Mesenchymal stem cell (in vitro differentiated cells and primary cell): ENCODE data around the gene ZNF200.
"Not testable (repeated sequence)": the region's sequence is repeated elsewhere in the genome, so short reads cannot be mapped to it uniquely, and the experiment has no call there.

ENCODE experiments used
- DNase-seq: peaks from one replicate; pipeline ENCODE4 v3.0.0-alpha.2; 2013
- H2AFZ ChIP-seq: one replicate; pipeline ENCODE4 v1.6.1; 2013; ENCODE audit warnings: low read depth, mild to moderate bottlenecking, control low read depth, inconsistent platforms, low read length, moderate library complexity
- H2AK5ac ChIP-seq: 2 replicates; pipeline ENCODE4 v1.6.1; 2013; ENCODE audit warnings: low read length, moderate library complexity, mild to moderate bottlenecking, inconsistent platforms; ENCODE audit not compliant: severe bottlenecking
- H2BK120ac ChIP-seq: one replicate; pipeline ENCODE4 v1.6.1; 2013; ENCODE audit warnings: low read depth, mild to moderate bottlenecking, inconsistent platforms, low read length, moderate library complexity
- H2BK12ac ChIP-seq, 2 experiments: one replicate each; pipeline ENCODE4 v1.6.1; 2013; ENCODE audit warnings: inconsistent platforms in 2 of 2, low read length in 2 of 2, mild to moderate bottlenecking in 2 of 2, moderate library complexity in 2 of 2, control low read depth in 1 of 2
- H2BK15ac ChIP-seq: one replicate; pipeline ENCODE4 v1.6.1; 2013; ENCODE audit warnings: mild to moderate bottlenecking, low read depth, inconsistent platforms; ENCODE audit not compliant: poor library complexity, severe bottlenecking
- H2BK5ac ChIP-seq: 2 replicates; pipeline ENCODE4 v1.6.1; 2013; ENCODE audit warnings: low read depth, mild to moderate bottlenecking, low read length, control low read depth, inconsistent platforms; ENCODE audit not compliant: poor library complexity, severe bottlenecking
- H3K14ac ChIP-seq, 2 experiments: one replicate each; pipeline ENCODE4 v1.6.1; 2013; ENCODE audit warnings: inconsistent platforms in 2 of 2, low read length in 2 of 2, control low read depth in 1 of 2, mild to moderate bottlenecking in 1 of 2, moderate library complexity in 1 of 2
- H3K18ac ChIP-seq, 2 experiments: one replicate each; pipeline ENCODE4 v1.6.1; 2013; ENCODE audit warnings: inconsistent platforms in 2 of 2, low read length in 2 of 2, control low read depth in 1 of 2, low read depth in 1 of 2, mild to moderate bottlenecking in 1 of 2
- H3K23ac ChIP-seq, 2 experiments: one replicate each; pipeline ENCODE4 v1.6.1; 2013; ENCODE audit warnings: inconsistent platforms in 2 of 2, low read length in 2 of 2, mild to moderate bottlenecking in 2 of 2, moderate library complexity in 2 of 2, control low read depth in 1 of 2
- H3K27ac ChIP-seq: 2 replicates; pipeline ENCODE4 v1.5.1; 2013; ENCODE audit warnings: mild to moderate bottlenecking, moderate library complexity, low read length, control low read depth, inconsistent platforms; ENCODE audit not compliant: poor library complexity, severe bottlenecking
- H3K27me3 ChIP-seq, 2 experiments: 2 replicates each; pipeline versions ENCODE4 v1.6.1 to v1.7.0; 2013; ENCODE audit warnings: low read length in 2 of 2, mild to moderate bottlenecking in 2 of 2, moderate library complexity in 2 of 2, control low read depth in 1 of 2, inconsistent platforms in 1 of 2; ENCODE audit not compliant: control insufficient read depth in 1 of 2, insufficient read depth in 1 of 2
- H3K36me3 ChIP-seq, 2 experiments: 2 replicates each; pipeline versions ENCODE4 v1.6.1 to v1.7.0; 2013; ENCODE audit warnings: low read length in 2 of 2, control low read depth in 1 of 2, inconsistent platforms in 1 of 2, low read depth in 1 of 2, mild to moderate bottlenecking in 1 of 2; ENCODE audit not compliant: insufficient read depth in 2 of 2, control insufficient read depth in 1 of 2
- H3K4ac ChIP-seq, 2 experiments: one replicate each; pipeline ENCODE4 v1.6.1; 2013; ENCODE audit warnings: inconsistent platforms in 2 of 2, low read length in 2 of 2, mild to moderate bottlenecking in 2 of 2, moderate library complexity in 2 of 2, control low read depth in 1 of 2, low read depth in 1 of 2
- H3K4me1 ChIP-seq: 2 replicates; pipeline ENCODE4 v1.6.1; 2013; ENCODE audit warnings: low read depth, low read length, control low read depth; ENCODE audit not compliant: control insufficient read depth, insufficient read depth
- H3K4me2 ChIP-seq: 2 replicates; pipeline ENCODE4 v1.6.1; 2013; ENCODE audit warnings: low read length, mild to moderate bottlenecking, inconsistent platforms; ENCODE audit not compliant: poor library complexity, severe bottlenecking
- H3K4me3 ChIP-seq, 2 experiments: 2 replicates each; pipeline versions ENCODE4 v1.5.1 to v1.7.0; 2013; ENCODE audit warnings: low read length in 2 of 2, mild to moderate bottlenecking in 2 of 2, control low read depth in 1 of 2, low read depth in 1 of 2; ENCODE audit not compliant: insufficient read depth in 1 of 2
- H3K79me1 ChIP-seq: replicated peaks from 2 replicates; pipeline ENCODE4 v1.6.1; 2013; ENCODE audit warnings: mild to moderate bottlenecking, control low read depth, low read length, inconsistent platforms; ENCODE audit not compliant: poor library complexity, severe bottlenecking
- H3K9ac ChIP-seq: 2 replicates; pipeline ENCODE4 v1.7.0; 2013; ENCODE audit warnings: mild to moderate bottlenecking, low read length, moderate library complexity
- H3K9me3 ChIP-seq: 2 replicates; pipeline ENCODE4 v1.7.0; 2013; ENCODE audit warnings: mild to moderate bottlenecking, low read length; ENCODE audit not compliant: control insufficient read depth
- H4K8ac ChIP-seq: one replicate; pipeline ENCODE4 v1.6.1; 2013; ENCODE audit warnings: inconsistent platforms, mild to moderate bottlenecking, low read length, moderate library complexity
- H4K91ac ChIP-seq: one replicate; pipeline ENCODE4 v1.6.1; 2013; ENCODE audit warnings: mild to moderate bottlenecking, low read length, inconsistent platforms
- WGBS: methylation state at CpG from one replicate; pipeline ENCODE4 v1.1.7; 2013; ENCODE audit warnings: mixed read lengths; 5-methylcytosine and 5-hydroxymethylcytosine counted together

Gene ZNF200

GRCh38 chr16:3198334-3199072 lies 36.5 kb downstream of the ZNF200 start:
- no peak for DNase-seq
- Histone ChIP-seq H4K91ac (no peak overlapping the region), H2BK15ac (no peak overlapping the region), H3K4me1 (no peaks in the 10 kb centered on the region), H2AFZ (no peak overlapping the region), H2BK5ac (no peak overlapping the region), H3K27me3 (peaks cover 13 to 26% of the 10 kb centered on the region in 2 experiments), H3K79me1 (no peaks in the 10 kb centered on the region), H2BK12ac (no peak overlapping the region), H2BK120ac (no peak overlapping the region), H3K4me3 (no peak overlapping the region), H3K9ac (no peak overlapping the region), H3K36me3 (no peaks in the 10 kb centered on the region), H3K27ac (no peak overlapping the region), H4K8ac (no peak overlapping the region), H3K4ac (no peak overlapping the region), H3K23ac (no peak overlapping the region), H2AK5ac (no peak overlapping the region), H3K4me2 (no peak overlapping the region), H3K14ac (no peak overlapping the region), H3K9me3 (peaks cover 8% of the 10 kb centered on the region), H3K18ac (no peak overlapping the region)
- WGBS: 84% methylated on average over 12 of the region's 13 CpGs

- H3K4me3 ChIP-seq, H3K4me2 ChIP-seq, H3K9me3 ChIP-seq, H2BK12ac ChIP-seq, H2AFZ ChIP-seq, H3K18ac ChIP-seq, H2BK120ac ChIP-seq, H4K8ac ChIP-seq, H3K36me3 ChIP-seq, H3K79me1 ChIP-seq, H3K14ac ChIP-seq, H3K27ac ChIP-seq, H2BK15ac ChIP-seq, H2AK5ac ChIP-seq, DNase-seq, H3K9ac ChIP-seq, H4K91ac ChIP-seq, H3K4ac ChIP-seq, H3K4me1 ChIP-seq, H3K23ac ChIP-seq, H2BK5ac ChIP-seq: not testable (repeated sequence)
- WGBS: 76% methylated on average over 3 of the region's 3 CpGs
- peaks cover 13 to 33% of the 10 kb centered on the region in 2 experiments for H3K27me3 ChIP-seq
Measured at GRCh38 chr16:3197694-3198333, 37.1 kb downstream of the ZNF200 start.

GRCh38 chr16:3195975-3196374 lies 39.0 kb downstream of the ZNF200 start:
- H2AFZ ChIP-seq: no peak overlapping the region
- H2BK15ac ChIP-seq: no peak overlapping the region
- no peak overlapping the region for H3K4me2 ChIP-seq
- whole genome bisulfite sequencing: 58% methylated on average over 8 of the region's 10 CpGs
- H3K36me3 ChIP-seq: no peaks in the 10 kb centered on the region
- no peak overlapping the region for H3K4me3 ChIP-seq
- H3K4ac ChIP-seq: no peak overlapping the region
- H3K23ac ChIP-seq: no peak overlapping the region
- H2BK120ac ChIP-seq: no peak overlapping the region
- H2BK5ac ChIP-seq: no peak overlapping the region
- no peak overlapping the region for H4K8ac ChIP-seq
- no peak overlapping the region for H3K9ac ChIP-seq
- H4K91ac ChIP-seq: no peak overlapping the region
- H3K14ac ChIP-seq: no peak overlapping the region
- H3K4me1 ChIP-seq: peaks cover 5% of the 10 kb centered on the region
- peaks cover 7% of the 10 kb centered on the region for H3K9me3 ChIP-seq
- H3K27ac ChIP-seq: no peak overlapping the region
- H3K18ac ChIP-seq: no peak overlapping the region
- no peak overlapping the region for H2BK12ac ChIP-seq
- no peak for DNase-seq
- no peak overlapping the region for H2AK5ac ChIP-seq
- no peaks in the 10 kb centered on the region for H3K79me1 ChIP-seq
- H3K27me3 ChIP-seq: peaks cover 13 to 44% of the 10 kb centered on the region in 2 experiments

GRCh38 chr16:3194792-3195191 lies 40.2 kb downstream of the ZNF200 start:
- no peak overlapping the region for H3K4me3 ChIP-seq
- no peak for DNase-seq
- no peaks in the 10 kb centered on the region for H3K79me1 ChIP-seq
- H3K4me1 ChIP-seq: peaks cover 10% of the 10 kb centered on the region
- H2AFZ ChIP-seq: no peak overlapping the region
- H2BK12ac ChIP-seq: no peak overlapping the region
- H3K27ac ChIP-seq: no peak overlapping the region
- H3K14ac ChIP-seq: no peak overlapping the region
- peaks cover 20 to 49% of the 10 kb centered on the region in 2 experiments for H3K27me3 ChIP-seq
- no peak overlapping the region for H3K9ac ChIP-seq
- no peak overlapping the region for H3K23ac ChIP-seq
- H2BK5ac ChIP-seq: no peak overlapping the region
- no peak overlapping the region for H2AK5ac ChIP-seq
- no peaks in the 10 kb centered on the region for H3K9me3 ChIP-seq
- no peak overlapping the region for H3K4me2 ChIP-seq
- H3K36me3 ChIP-seq: no peaks in the 10 kb centered on the region
- H2BK15ac ChIP-seq: no peak overlapping the region
- 93% methylated on average over 19 of the region's 20 CpGs for WGBS
- H4K91ac ChIP-seq: no peak overlapping the region
- no peak overlapping the region for H4K8ac ChIP-seq
- no peak overlapping the region for H2BK120ac ChIP-seq
- no peak overlapping the region for H3K18ac ChIP-seq
- H3K4ac ChIP-seq: no peak overlapping the region
